ENCODE results near the gene ZBTB37.

Gene ZBTB37

GRCh38 chr1:173867753-173868265 lies 371 bp upstream of the ZBTB37 start, which contains the start of gene GAS5:
GAS5 (minus strand) TSS chr1:173867989.
- peaks cover 37% of the 10 kb centered on the region for H3K79me2 ChIP-seq (ENCODE audit: control insufficient read depth, insufficient read depth, low read length)
- no peak within 1 kb of the TSS for H4K8ac ChIP-seq (ENCODE audit: low read depth, low read length)
- H3K4me2 ChIP-seq (ENCODE audit: low read length): peak within 1 kb of the TSS; percentile 84
- peaks cover 9% of the 10 kb centered on the region for H3K79me1 ChIP-seq (ENCODE audit: low read length)
- peak within 1 kb of the TSS; percentile 99 for H3K27ac ChIP-seq (ENCODE audit: low read depth, low read length)
- H3K4me1 ChIP-seq (ENCODE audit: control insufficient read depth, low read depth, low read length): no peaks in the 10 kb centered on the region
- peak within 1 kb of the TSS; percentile 95 for H3K18ac ChIP-seq (ENCODE audit: low read length)
- H3K4me3 ChIP-seq (ENCODE audit: low read length): peak within 1 kb of the TSS; percentile 81
- H2AK5ac ChIP-seq (ENCODE audit: low read length): no peak within 1 kb of the TSS
- H3K9ac ChIP-seq (ENCODE audit: low read length): peak within 1 kb of the TSS; percentile 92
- H2BK5ac ChIP-seq (ENCODE audit: low read length): peak within 1 kb of the TSS; percentile 94
- WGBS (ENCODE audit: extremely low coverage, insufficient coverage, low lambda C conversion rate): no CpG with 5 or more reads among the region's 30 CpGs
- H2BK120ac ChIP-seq (ENCODE audit: low read depth, low read length): peak within 1 kb of the TSS; percentile 31
- no peak within 1 kb of the TSS for H4K5ac ChIP-seq (ENCODE audit: low read length)
- H3K27me3 ChIP-seq (ENCODE audit: insufficient read depth, low read length, poor library complexity): no peaks in the 10 kb centered on the region
- peak within 1 kb of the TSS; percentile 95 for H3K23ac ChIP-seq (ENCODE audit: low read length)
- peak; percentile 100 for DNase-seq
- H3K4ac ChIP-seq (ENCODE audit: low read depth, low read length): peak within 1 kb of the TSS; percentile 22
- H3K56ac ChIP-seq (ENCODE audit: low read length): peak within 1 kb of the TSS; percentile 97
- no peak within 1 kb of the TSS for H2BK15ac ChIP-seq (replicated peaks; ENCODE audit: low read depth)
- H3K36me3 ChIP-seq (ENCODE audit: control insufficient read depth, insufficient read depth, low read length): peaks cover 18% of the 10 kb centered on the region

- Histone ChIP-seq H2BK120ac (ENCODE audit: low read depth, low read length) (no peak overlapping the region), H3K79me2 (ENCODE audit: control insufficient read depth, insufficient read depth, low read length) (peaks cover 37% of the 10 kb centered on the region), H3K36me3 (ENCODE audit: control insufficient read depth, insufficient read depth, low read length) (peaks cover 15% of the 10 kb centered on the region), H3K27ac (ENCODE audit: low read depth, low read length) (peak overlapping the region; percentile 77), H4K8ac (ENCODE audit: low read depth, low read length) (no peak overlapping the region), H2AK5ac (ENCODE audit: low read length) (no peak overlapping the region), H3K56ac (ENCODE audit: low read length) (peak overlapping the region; percentile 88), H3K79me1 (ENCODE audit: low read length) (peaks cover 11% of the 10 kb centered on the region), H3K4me3 (ENCODE audit: low read length) (peak overlapping the region; percentile 66), H3K4me1 (ENCODE audit: control insufficient read depth, low read depth, low read length) (no peaks in the 10 kb centered on the region), H3K23ac (ENCODE audit: low read length) (no peak overlapping the region), H3K9ac (ENCODE audit: low read length) (peak overlapping the region; percentile 80), H4K5ac (ENCODE audit: low read length) (no peak overlapping the region), H2BK5ac (ENCODE audit: low read length) (no peak overlapping the region), H3K4ac (ENCODE audit: low read depth, low read length) (no peak overlapping the region), H3K4me2 (ENCODE audit: low read length) (peak overlapping the region; percentile 51), H3K18ac (ENCODE audit: low read length) (peak overlapping the region; percentile 61), H2BK15ac (replicated peaks; ENCODE audit: low read depth) (no peak overlapping the region), H3K27me3 (ENCODE audit: insufficient read depth, low read length, poor library complexity) (no peaks in the 10 kb centered on the region)
- WGBS (ENCODE audit: extremely low coverage, insufficient coverage, low lambda C conversion rate): no CpG with 5 or more reads among the region's 5 CpGs
- DNase-seq: no peak
Measured at GRCh38 chr1:173869021-173869359, 810 bp downstream of the ZBTB37 start.

GRCh38 chr1:173870252-173871075 lies 2.3 kb downstream of the ZBTB37 start:
- peaks cover 11% of the 10 kb centered on the region for H3K79me1 ChIP-seq (ENCODE audit: low read length)
- peak overlapping the region; percentile 27 for H3K56ac ChIP-seq (ENCODE audit: low read length)
- no peaks in the 10 kb centered on the region for H3K27me3 ChIP-seq (ENCODE audit: insufficient read depth, low read length, poor library complexity)
- H3K23ac ChIP-seq (ENCODE audit: low read length): no peak overlapping the region
- peak overlapping the region; percentile 15 for H3K9ac ChIP-seq (ENCODE audit: low read length)
- H2BK120ac ChIP-seq (ENCODE audit: low read depth, low read length): no peak overlapping the region
- no peak overlapping the region for H3K4me3 ChIP-seq (ENCODE audit: low read length)
- no peak overlapping the region for H3K18ac ChIP-seq (ENCODE audit: low read length)
- no peak overlapping the region for H3K4ac ChIP-seq (ENCODE audit: low read depth, low read length)
- H3K27ac ChIP-seq (ENCODE audit: low read depth, low read length): no peak overlapping the region
- no peak overlapping the region for H2AK5ac ChIP-seq (ENCODE audit: low read length)
- no CpG with 5 or more reads among the region's 15 CpGs for WGBS (ENCODE audit: extremely low coverage, insufficient coverage, low lambda C conversion rate)
- H4K8ac ChIP-seq (ENCODE audit: low read depth, low read length): no peak overlapping the region
- no peak for DNase-seq
- no peak overlapping the region for H4K5ac ChIP-seq (ENCODE audit: low read length)
- no peak overlapping the region for H3K4me2 ChIP-seq (ENCODE audit: low read length)
- H3K36me3 ChIP-seq (ENCODE audit: control insufficient read depth, insufficient read depth, low read length): peaks cover 10% of the 10 kb centered on the region
- H3K4me1 ChIP-seq (ENCODE audit: control insufficient read depth, low read depth, low read length): no peaks in the 10 kb centered on the region
- no peak overlapping the region for H2BK5ac ChIP-seq (ENCODE audit: low read length)
- no peak overlapping the region for H2BK15ac ChIP-seq (replicated peaks; ENCODE audit: low read depth)
- peaks cover 30% of the 10 kb centered on the region for H3K79me2 ChIP-seq (ENCODE audit: control insufficient read depth, insufficient read depth, low read length)

- no peak overlapping the region for H2BK120ac ChIP-seq (ENCODE audit: low read depth, low read length)
- H3K27ac ChIP-seq (ENCODE audit: low read depth, low read length): no peak overlapping the region
- no CpG with 5 or more reads among the region's 5 CpGs for WGBS (ENCODE audit: extremely low coverage, insufficient coverage, low lambda C conversion rate)
- H3K23ac ChIP-seq (ENCODE audit: low read length): no peak overlapping the region
- H4K8ac ChIP-seq (ENCODE audit: low read depth, low read length): no peak overlapping the region
- H2AK5ac ChIP-seq (ENCODE audit: low read length): no peak overlapping the region
- H3K4ac ChIP-seq (ENCODE audit: low read depth, low read length): no peak overlapping the region
- no peak overlapping the region for H3K56ac ChIP-seq (ENCODE audit: low read length)
- H3K4me2 ChIP-seq (ENCODE audit: low read length): no peak overlapping the region
- H3K4me1 ChIP-seq (ENCODE audit: control insufficient read depth, low read depth, low read length): no peaks in the 10 kb centered on the region
- H3K79me2 ChIP-seq (ENCODE audit: control insufficient read depth, insufficient read depth, low read length): peaks cover 24% of the 10 kb centered on the region
- no peak for DNase-seq
- H3K79me1 ChIP-seq (ENCODE audit: low read length): peaks cover 11% of the 10 kb centered on the region
- no peak overlapping the region for H2BK15ac ChIP-seq (replicated peaks; ENCODE audit: low read depth)
- H2BK5ac ChIP-seq (ENCODE audit: low read length): no peak overlapping the region
- H3K36me3 ChIP-seq (ENCODE audit: control insufficient read depth, insufficient read depth, low read length): peaks cover 6% of the 10 kb centered on the region
- H3K27me3 ChIP-seq (ENCODE audit: insufficient read depth, low read length, poor library complexity): no peaks in the 10 kb centered on the region
- H3K4me3 ChIP-seq (ENCODE audit: low read length): no peak overlapping the region
- H4K5ac ChIP-seq (ENCODE audit: low read length): no peak overlapping the region
- H3K9ac ChIP-seq (ENCODE audit: low read length): no peak overlapping the region
- no peak overlapping the region for H3K18ac ChIP-seq (ENCODE audit: low read length)
Measured at GRCh38 chr1:173871091-173871490, 2.9 kb downstream of the ZBTB37 start.

- no peak overlapping the region for H3K4ac ChIP-seq (ENCODE audit: low read depth, low read length)
- no CpG with 5 or more reads among the region's 2 CpGs for WGBS (ENCODE audit: extremely low coverage, insufficient coverage, low lambda C conversion rate)
- no peaks in the 10 kb centered on the region for H3K4me1 ChIP-seq (ENCODE audit: control insufficient read depth, low read depth, low read length)
- H3K79me1 ChIP-seq (ENCODE audit: low read length): peaks cover 11% of the 10 kb centered on the region
- H3K79me2 ChIP-seq (ENCODE audit: control insufficient read depth, insufficient read depth, low read length): peaks cover 20% of the 10 kb centered on the region
- H2BK120ac ChIP-seq (ENCODE audit: low read depth, low read length): no peak overlapping the region
- H3K4me3 ChIP-seq (ENCODE audit: low read length): no peak overlapping the region
- H2AK5ac ChIP-seq (ENCODE audit: low read length): no peak overlapping the region
- no peaks in the 10 kb centered on the region for H3K27me3 ChIP-seq (ENCODE audit: insufficient read depth, low read length, poor library complexity)
- no peak overlapping the region for H3K9ac ChIP-seq (ENCODE audit: low read length)
- no peak overlapping the region for H2BK5ac ChIP-seq (ENCODE audit: low read length)
- H3K27ac ChIP-seq (ENCODE audit: low read depth, low read length): no peak overlapping the region
- no peak overlapping the region for H2BK15ac ChIP-seq (replicated peaks; ENCODE audit: low read depth)
- H3K4me2 ChIP-seq (ENCODE audit: low read length): no peak overlapping the region
- no peak overlapping the region for H3K23ac ChIP-seq (ENCODE audit: low read length)
- H3K18ac ChIP-seq (ENCODE audit: low read length): no peak overlapping the region
- H4K8ac ChIP-seq (ENCODE audit: low read depth, low read length): no peak overlapping the region
- no peak overlapping the region for H4K5ac ChIP-seq (ENCODE audit: low read length)
- no peak overlapping the region for H3K56ac ChIP-seq (ENCODE audit: low read length)
- H3K36me3 ChIP-seq (ENCODE audit: control insufficient read depth, insufficient read depth, low read length): peaks cover 4% of the 10 kb centered on the region
- DNase-seq: no peak
Measured at GRCh38 chr1:173871500-173871899, 3.3 kb downstream of the ZBTB37 start.
